Loucy (cell line): ENCODE results near the gene WNT9A.
"Not testable (repeated sequence)": the region's sequence is repeated elsewhere in the genome, so short reads cannot be mapped to it uniquely, and the experiment has no call there.

Experiments
- H2AFZ ChIP-seq: fragments of 200-600 bp; sonication (generic); 2 replicates; pipeline ENCODE4 v1.6.0; 2016; ENCODE audit warnings: antibody characterized with exemption, mild to moderate bottlenecking, low read length, moderate library complexity
- H3F3A ChIP-seq: fragments of 200-600 bp; 2 replicates; pipeline ENCODE4 v1.6.0; 2016; ENCODE audit warnings: antibody characterized with exemption, low read depth, mild to moderate bottlenecking
- H3K27me3 ChIP-seq: fragments of 200-600 bp; sonication (generic); 2 replicates; pipeline ENCODE4 v1.6.1; 2014; ENCODE audit warnings: low read length, mild to moderate bottlenecking; ENCODE audit not compliant: insufficient read depth, poor library complexity, severe bottlenecking
- H3K36me3 ChIP-seq: fragments of 200-600 bp; sonication (generic); 2 replicates; pipeline ENCODE4 v1.6.1; 2016; ENCODE audit warnings: low read length; ENCODE audit not compliant: insufficient read depth
- H3K4me1 ChIP-seq: fragments of 200-600 bp; sonication (generic); 2 replicates; pipeline ENCODE4 v1.5.1; 2014; ENCODE audit warnings: low read length, mild to moderate bottlenecking; ENCODE audit not compliant: insufficient read depth, poor library complexity, severe bottlenecking
- H3K4me2 ChIP-seq: fragments of 200-600 bp; sonication (generic); 2 replicates; pipeline ENCODE4 v1.6.0; 2014; ENCODE audit warnings: antibody characterized with exemption, low read length, low read depth, mild to moderate bottlenecking; ENCODE audit not compliant: poor library complexity, severe bottlenecking
- H3K4me3 ChIP-seq: fragments of 200-600 bp; sonication (generic); 2 replicates; pipeline ENCODE4 v1.5.1; 2014; ENCODE audit warnings: low read length, mild to moderate bottlenecking, mixed read lengths; ENCODE audit not compliant: poor library complexity, severe bottlenecking
- H3K79me2 ChIP-seq: fragments of 200-600 bp; sonication (generic); 2 replicates; pipeline ENCODE4 v1.6.1; 2014; ENCODE audit warnings: low read length; ENCODE audit not compliant: insufficient read depth
- H3K9ac ChIP-seq: fragments of 200-600 bp; sonication (generic); 2 replicates; pipeline ENCODE4 v1.6.0; 2014; ENCODE audit warnings: mild to moderate bottlenecking, low read depth, low read length, moderate library complexity; ENCODE audit not compliant: poor library complexity, severe bottlenecking
- H3K9me2 ChIP-seq: fragments of 200-600 bp; sonication (generic); replicated peaks from 2 replicates; pipeline ENCODE4 v1.6.1; 2016; ENCODE audit warnings: low read depth, low read length, mixed read lengths
- H3K9me3 ChIP-seq: fragments of 200-600 bp; sonication (generic); 2 replicates; pipeline ENCODE4 v1.6.1; 2014; ENCODE audit warnings: mild to moderate bottlenecking, antibody characterized with exemption, low read length, low read depth; ENCODE audit not compliant: insufficient read depth
- H4K20me1 ChIP-seq: fragments of 200-600 bp; sonication (generic); 2 replicates; pipeline ENCODE4 v1.6.0; 2014; ENCODE audit warnings: antibody characterized with exemption, low read length, mild to moderate bottlenecking; ENCODE audit not compliant: insufficient read depth, poor library complexity, severe bottlenecking
- CTCF ChIP-seq: fragments of 200-600 bp; sonication (generic); conservative IDR thresholded peaks from 2 replicates; pipeline ENCODE4 v1.5.1; 2014; ENCODE audit warnings: mild to moderate bottlenecking, antibody characterized with exemption, low read length
- EZH2phosphoT487 ChIP-seq: fragments of 200-600 bp; IDR thresholded peaks from 2 replicates; pipeline ENCODE4 v1.6.1; 2018; ENCODE audit warnings: antibody characterized with exemption, mild to moderate bottlenecking, moderate library complexity, borderline replicate concordance

The WNT9A gene

GRCh38 chr1:227987181-227987580, 39.4 kb upstream of the WNT9A start:
- Histone ChIP-seq H3K36me3 (no peaks in the 10 kb centered on the region), H3K79me2 (no peaks in the 10 kb centered on the region), H3K9me3 (no peaks in the 10 kb centered on the region), H3K4me1 (no peaks in the 10 kb centered on the region), H2AFZ (no peak overlapping the region), H4K20me1 (no peaks in the 10 kb centered on the region), H3K4me3 (no peak overlapping the region), H3K4me2 (no peak overlapping the region), H3K9me2 (no peaks in the 10 kb centered on the region), H3F3A (no peaks in the 10 kb centered on the region), H3K9ac (no peak overlapping the region), H3K27me3 (no peaks in the 10 kb centered on the region)
- TF ChIP-seq EZH2phosphoT487 (no peak), CTCF (no peak)

GRCh38 chr1:227975583-227976283, 28.0 kb upstream of the WNT9A start:
- not testable (repeated sequence) for H4K20me1 ChIP-seq, H3K9me2 ChIP-seq, H2AFZ ChIP-seq, H3K79me2 ChIP-seq, H3K9me3 ChIP-seq, H3K9ac ChIP-seq, H3K4me2 ChIP-seq, H3K27me3 ChIP-seq, H3K4me3 ChIP-seq, H3F3A ChIP-seq, H3K4me1 ChIP-seq, H3K36me3 ChIP-seq

GRCh38 chr1:227973724-227974288, 26.1 kb upstream of the WNT9A start:
- not testable (repeated sequence) for H3F3A ChIP-seq, H3K9me3 ChIP-seq, H4K20me1 ChIP-seq, H2AFZ ChIP-seq, H3K9ac ChIP-seq, H3K4me3 ChIP-seq, H3K36me3 ChIP-seq, H3K79me2 ChIP-seq, H3K9me2 ChIP-seq, H3K27me3 ChIP-seq, H3K4me1 ChIP-seq, H3K4me2 ChIP-seq

- H3K4me1 ChIP-seq, H2AFZ ChIP-seq, H3K9ac ChIP-seq, H3K9me2 ChIP-seq, H3K36me3 ChIP-seq, H3F3A ChIP-seq, H4K20me1 ChIP-seq, H3K9me3 ChIP-seq, H3K79me2 ChIP-seq, H3K27me3 ChIP-seq, H3K4me2 ChIP-seq, H3K4me3 ChIP-seq: not testable (repeated sequence)
Measured at GRCh38 chr1:227972843-227973374, 25.2 kb upstream of the WNT9A start.

GRCh38 chr1:227972283-227972679, 24.5 kb upstream of the WNT9A start:
- not testable (repeated sequence) for H3K9ac ChIP-seq, H4K20me1 ChIP-seq, H3F3A ChIP-seq, H3K9me3 ChIP-seq, H3K4me1 ChIP-seq, H3K27me3 ChIP-seq, H3K4me2 ChIP-seq, H2AFZ ChIP-seq, H3K36me3 ChIP-seq, H3K79me2 ChIP-seq, H3K9me2 ChIP-seq, H3K4me3 ChIP-seq

- H2AFZ ChIP-seq, H3K4me3 ChIP-seq, H3K27me3 ChIP-seq, H3F3A ChIP-seq, H3K9ac ChIP-seq, H4K20me1 ChIP-seq, H3K79me2 ChIP-seq, H3K9me2 ChIP-seq, H3K4me2 ChIP-seq, H3K36me3 ChIP-seq, H3K4me1 ChIP-seq, H3K9me3 ChIP-seq: not testable (repeated sequence)
Measured at GRCh38 chr1:227971643-227972282, 24.0 kb upstream of the WNT9A start.
